ENCODE results near the gene KLLN. TPM values are rescaled to one million over a fixed set of nuclear protein-coding genes. Genes with fewer than 3 reads are reported as not detected.

KLLN gene
- total and polyA plus RNA-seq, 12 donors: 0.24 to 1.5 (median 0.82) TPM

GRCh38 chr10:87846023-87846422 lies 17.3 kb downstream of the KLLN start:
- Histone ChIP-seq H3K27me3 (no peaks in the 10 kb centered on the region), H3K4me3 (no peak overlapping the region), H3K9me3 (replicated peaks in 1 of 3) (no peaks in the 10 kb centered on the region), H3K36me3 (replicated peaks in 1 of 2) (no peaks in the 10 kb centered on the region), H3K27ac (no peak overlapping the region), H3K4me1 (replicated peaks in 1 of 2) (no peaks in the 10 kb centered on the region)
- intact Hi-C loops (cut with DNase I): loop anchor here in 1 of 2 donors (10.0 kb wide), 1 partner anchor 559 kb away; no protein-coding TSS in a partner anchor
- no peak for DNase-seq
- 74 to 92% (median 80%) methylated on average over 7 of the region's 7 CpGs for WGBS, 4 donors
- TF ChIP-seq POLR2A (IDR thresholded peaks at IDR 0.05): no peak
- TF ChIP-seq CTCF (IDR thresholded peaks at IDR 0.05): no peak

GRCh38 chr10:87845624-87845998 lies 17.7 kb downstream of the KLLN start:
- TF ChIP-seq CTCF (IDR thresholded peaks at IDR 0.05) (no peak), POLR2A (IDR thresholded peaks at IDR 0.05) (no peak)
- Histone ChIP-seq H3K36me3 (replicated peaks in 1 of 2) (no peaks in the 10 kb centered on the region), H3K27me3 (no peaks in the 10 kb centered on the region), H3K4me1 (replicated peaks in 1 of 2) (no peaks in the 10 kb centered on the region), H3K4me3 (no peak overlapping the region), H3K27ac (no peak overlapping the region), H3K9me3 (replicated peaks in 1 of 3) (no peaks in the 10 kb centered on the region)
- WGBS, 4 donors: 88 to 95% (median 92%) methylated on average over 3 of the region's 3 CpGs
- no peak for DNase-seq
- intact Hi-C loops (cut with DNase I): loop anchor here in 1 of 2 donors (10.0 kb wide), 1 partner anchor 559 kb away; no protein-coding TSS in a partner anchor

GRCh38 chr10:87844837-87845623 lies 18.3 kb downstream of the KLLN start:
- intact Hi-C loops (cut with DNase I): loop anchor here in 1 of 2 donors (10.0 kb wide), 1 partner anchor 560 kb away; no protein-coding TSS in a partner anchor
- DNase-seq: no peak
- no peaks in the 10 kb centered on the region for H3K27me3 ChIP-seq
- 31 to 55% (median 46%) methylated on average over 1 of the region's 1 CpG for WGBS, 4 donors
- no peaks in the 10 kb centered on the region for H3K9me3 ChIP-seq (replicated peaks in 1 of 3)
- H3K27ac ChIP-seq: no peak overlapping the region
- H3K4me1 ChIP-seq (replicated peaks in 1 of 2): no peaks in the 10 kb centered on the region
- TF ChIP-seq CTCF (IDR thresholded peaks at IDR 0.05) (no peak), POLR2A (IDR thresholded peaks at IDR 0.05) (no peak)
- H3K4me3 ChIP-seq: no peak overlapping the region
- no peaks in the 10 kb centered on the region for H3K36me3 ChIP-seq (replicated peaks in 1 of 2)

- Histone ChIP-seq H3K4me3 (no peak overlapping the region), H3K27ac (no peak overlapping the region), H3K36me3 (replicated peaks in 1 of 2) (no peaks in the 10 kb centered on the region), H3K27me3 (no peaks in the 10 kb centered on the region), H3K4me1 (replicated peaks in 1 of 2) (no peaks in the 10 kb centered on the region), H3K9me3 (replicated peaks in 1 of 3) (no peaks in the 10 kb centered on the region)
- TF ChIP-seq CTCF (IDR thresholded peaks at IDR 0.05): no peak
- TF ChIP-seq POLR2A (IDR thresholded peaks at IDR 0.05): no peak
- 98 to 100% (median 99%) methylated on average over 4 of the region's 4 CpGs for WGBS, 4 donors
- intact Hi-C loops (cut with DNase I): loop anchor here in 1 of 2 donors (10.0 kb wide), 1 partner anchor 561 kb away; no protein-coding TSS in a partner anchor
- DNase-seq: no peak
These were observed 19.6 kb downstream of the KLLN start for GRCh38 chr10:87843714-87844113.

Measured in adrenal gland (tissue), 12 donors.